ENCODE results near the gene SORCS2.

Gene SORCS2

GRCh38 chr4:7725951-7726350 lies 533.6 kb downstream of the SORCS2 start:
- DNase-seq (ENCODE audit: extremely low spot score, insufficient read length, low read depth) (no peak), FAIRE-seq (no peak)

- FAIRE-seq, result no peak
- no peak for DNase-seq (ENCODE audit: extremely low spot score, insufficient read length, low read depth)
These were observed 534.5 kb downstream of the SORCS2 start for GRCh38 chr4:7726665-7727413.

GRCh38 chr4:7727749-7728148 lies 535.4 kb downstream of the SORCS2 start:
- DNase-seq (ENCODE audit: extremely low spot score, insufficient read length, low read depth) (no peak), FAIRE-seq (no peak)

DNA sequence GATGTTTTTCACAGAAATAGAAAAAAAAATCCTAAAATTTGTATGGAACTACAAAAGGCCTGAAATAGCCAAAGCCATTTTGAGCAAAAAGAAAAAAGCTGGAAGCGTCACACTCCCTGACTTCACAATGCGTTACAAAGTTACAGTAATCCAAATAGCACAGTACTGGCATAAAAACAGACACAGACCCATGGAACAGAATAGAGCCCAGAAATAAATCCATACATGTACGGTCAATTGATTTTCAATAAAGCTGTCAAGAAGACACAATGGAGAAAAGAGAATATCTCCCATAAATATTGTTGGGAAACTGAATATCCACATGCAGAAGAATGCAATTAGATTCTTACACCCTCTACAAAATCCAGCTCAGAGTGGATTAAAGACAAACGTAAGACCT lies 539.1 kb downstream of the SORCS2 start:
- DNase-seq (ENCODE audit: extremely low spot score, insufficient read length, low read depth), result no peak
- FAIRE-seq, result no peak

GRCh38 chr4:7732263-7732662 lies 539.9 kb downstream of the SORCS2 start:
- no peak for FAIRE-seq
- no peak for DNase-seq (ENCODE audit: extremely low spot score, insufficient read length, low read depth)

GRCh38 chr4:7733201-7733600 lies 540.9 kb downstream of the SORCS2 start:
- FAIRE-seq (no peak), DNase-seq (ENCODE audit: extremely low spot score, insufficient read length, low read depth) (no peak)

DNA sequence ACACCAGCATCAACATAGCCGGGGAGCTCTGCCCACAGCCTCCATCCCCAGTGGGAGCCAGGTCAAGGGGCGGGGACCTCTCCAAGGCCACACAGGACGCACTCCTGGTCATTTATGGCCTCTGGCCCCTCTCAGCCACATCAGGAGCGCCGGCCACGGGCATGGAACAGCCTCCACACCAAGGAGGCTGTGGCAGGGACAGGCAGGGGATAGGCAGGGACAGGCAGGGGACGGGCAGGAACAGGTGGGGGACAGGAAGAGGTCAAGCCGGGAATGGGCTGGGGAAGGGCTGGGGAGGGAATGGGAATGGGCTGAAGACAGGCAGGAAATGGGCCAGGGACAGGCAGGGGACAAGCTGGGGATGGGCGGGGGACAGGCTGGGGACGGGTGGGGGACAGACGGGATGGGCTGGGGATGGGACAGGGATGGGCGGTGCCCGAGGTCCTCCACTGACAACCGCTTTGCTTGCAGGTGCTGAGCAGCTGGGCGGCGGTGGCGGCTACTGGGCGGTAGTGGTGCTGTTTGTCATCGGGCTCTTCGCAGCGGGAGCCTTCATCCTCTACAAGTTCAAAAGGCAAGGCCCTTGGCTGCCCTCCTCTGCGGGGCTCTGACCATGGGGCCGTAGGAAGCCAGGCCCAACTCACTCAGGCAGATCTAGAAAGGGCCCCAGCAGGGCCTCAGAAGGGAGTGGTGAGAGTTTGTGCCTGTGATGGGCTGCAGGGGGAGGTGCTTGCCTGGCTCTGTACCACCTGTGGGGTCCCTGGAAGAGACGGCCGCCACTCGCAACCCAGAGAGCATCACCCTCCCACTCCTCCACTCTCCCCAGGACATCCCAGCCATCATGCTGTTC lies 541.7 kb downstream of the SORCS2 start:
- FAIRE-seq, result no peak
- no peak for DNase-seq (ENCODE audit: extremely low spot score, insufficient read length, low read depth)

- DNase-seq (ENCODE audit: extremely low spot score, insufficient read length, low read depth) (no peak), FAIRE-seq (no peak)
These were observed 542.4 kb downstream of the SORCS2 start for GRCh38 chr4:7734651-7735260.

GRCh38 chr4:7735395-7735794 lies 543.1 kb downstream of the SORCS2 start:
- no peak for DNase-seq (ENCODE audit: extremely low spot score, insufficient read length, low read depth)
- no peak for FAIRE-seq

DNA sequence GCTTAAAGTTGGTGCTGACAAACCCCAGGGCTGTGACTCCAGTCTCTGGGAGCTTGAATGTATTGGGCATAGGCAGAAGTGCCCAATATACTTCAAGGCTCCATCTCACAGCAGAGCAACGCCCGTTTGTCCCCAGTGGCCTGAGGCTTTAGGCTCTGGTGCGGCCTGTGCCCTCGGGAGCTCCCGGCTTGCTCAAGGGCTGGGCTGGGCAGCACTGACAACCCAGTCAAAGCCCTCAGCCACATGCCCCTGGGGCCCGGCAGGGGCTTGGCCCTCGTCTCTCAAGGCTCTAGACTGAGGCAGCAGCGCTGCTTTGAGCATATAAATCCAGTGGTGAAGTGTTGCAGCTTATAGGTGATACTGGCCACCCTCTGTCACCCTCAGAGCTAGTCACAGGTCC lies 543.6 kb downstream of the SORCS2 start:
- DNase-seq (ENCODE audit: extremely low spot score, insufficient read length, low read depth) (no peak), FAIRE-seq (no peak)

- no peak for FAIRE-seq
- DNase-seq (ENCODE audit: extremely low spot score, insufficient read length, low read depth), result no peak
These were observed 544.3 kb downstream of the SORCS2 start for GRCh38 chr4:7736436-7737267.

GRCh38 chr4:7737268-7737645 lies 544.9 kb downstream of the SORCS2 start:
- no peak for DNase-seq (ENCODE audit: extremely low spot score, insufficient read length, low read depth)
- no peak for FAIRE-seq

GRCh38 chr4:7737752-7738457 lies 545.6 kb downstream of the SORCS2 start:
- no peak for DNase-seq (ENCODE audit: extremely low spot score, insufficient read length, low read depth)
- FAIRE-seq, result no peak

- no peak for DNase-seq (ENCODE audit: extremely low spot score, insufficient read length, low read depth)
- FAIRE-seq, result no peak
These were observed 546.2 kb downstream of the SORCS2 start for GRCh38 chr4:7738458-7739076.

- FAIRE-seq (no peak), DNase-seq (ENCODE audit: extremely low spot score, insufficient read length, low read depth) (no peak)
These were observed 547.0 kb downstream of the SORCS2 start for GRCh38 chr4:7739077-7739917.

DNA sequence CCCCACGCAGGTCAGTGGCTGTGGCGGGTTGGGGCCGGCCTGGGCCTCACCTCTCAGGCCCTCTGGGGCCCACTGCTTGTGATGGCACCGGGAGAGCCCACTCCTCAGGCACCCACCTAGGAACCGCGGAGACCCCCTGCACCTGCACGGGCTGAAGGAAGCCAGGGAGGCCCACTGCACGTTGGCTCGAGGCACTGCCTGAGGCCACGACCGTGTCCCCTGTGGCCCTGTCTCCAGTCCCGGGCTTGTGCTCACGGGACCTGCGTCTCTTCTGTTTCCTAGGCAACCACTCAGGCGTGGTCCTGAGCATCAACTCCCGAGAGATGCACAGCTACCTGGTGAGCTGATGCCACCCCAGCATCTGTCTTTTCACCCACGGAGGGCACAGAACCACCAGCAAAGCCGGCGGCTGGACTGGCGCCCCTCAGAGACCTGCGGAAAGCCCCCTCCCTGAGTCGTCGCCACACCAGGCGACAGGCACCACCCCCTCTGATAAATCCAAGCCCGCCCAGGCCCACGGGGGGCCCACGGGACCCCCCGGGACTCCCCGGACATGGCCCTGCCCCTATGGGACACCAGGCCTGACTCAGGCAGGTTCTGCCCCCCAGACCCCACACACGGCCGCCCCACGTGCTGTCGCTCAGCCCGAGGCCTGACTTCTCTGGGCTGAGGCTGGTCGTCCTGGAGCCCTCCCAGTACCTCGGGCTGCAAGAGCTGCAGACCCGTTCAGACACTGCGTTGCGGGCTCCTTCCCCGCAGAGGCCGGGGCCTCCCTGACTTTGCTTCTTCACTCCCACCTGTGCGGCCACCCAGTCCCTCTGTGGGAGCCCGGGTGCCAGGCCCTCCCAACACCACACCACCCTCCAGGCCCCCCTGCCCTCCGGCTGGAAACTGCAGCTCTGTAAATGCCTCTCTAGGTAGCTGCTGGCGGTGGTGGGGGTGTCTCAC lies 547.9 kb downstream of the SORCS2 start:
- DNase-seq (ENCODE audit: extremely low spot score, insufficient read length, low read depth), result no peak
- FAIRE-seq, result no peak

- FAIRE-seq, result no peak
- DNase-seq (ENCODE audit: extremely low spot score, insufficient read length, low read depth), result no peak
These were observed 548.7 kb downstream of the SORCS2 start for GRCh38 chr4:7740866-7741525.
